Myocyte (in vitro differentiated cells): ENCODE data around the gene SLC9A8. TPM values are rescaled to one million over a fixed set of nuclear protein-coding genes. Genes with fewer than 3 reads are reported as not detected.

Experiments used
- DNase-seq: peaks from one replicate; pipeline ENCODE4 v3.0.0-alpha.2; 2012; ENCODE audit warnings: low read depth
- total RNA-seq: library from RNA; depleted of rRNA; stranded (reverse); fragments of >200 nt; gene quantifications from 2 replicates; pipeline ENCODE4 v1.2.3, GENCODE V29; 2014

The SLC9A8 gene
- total RNA-seq, 1 donor from 2014 or later: 9.1 TPM

DNA sequence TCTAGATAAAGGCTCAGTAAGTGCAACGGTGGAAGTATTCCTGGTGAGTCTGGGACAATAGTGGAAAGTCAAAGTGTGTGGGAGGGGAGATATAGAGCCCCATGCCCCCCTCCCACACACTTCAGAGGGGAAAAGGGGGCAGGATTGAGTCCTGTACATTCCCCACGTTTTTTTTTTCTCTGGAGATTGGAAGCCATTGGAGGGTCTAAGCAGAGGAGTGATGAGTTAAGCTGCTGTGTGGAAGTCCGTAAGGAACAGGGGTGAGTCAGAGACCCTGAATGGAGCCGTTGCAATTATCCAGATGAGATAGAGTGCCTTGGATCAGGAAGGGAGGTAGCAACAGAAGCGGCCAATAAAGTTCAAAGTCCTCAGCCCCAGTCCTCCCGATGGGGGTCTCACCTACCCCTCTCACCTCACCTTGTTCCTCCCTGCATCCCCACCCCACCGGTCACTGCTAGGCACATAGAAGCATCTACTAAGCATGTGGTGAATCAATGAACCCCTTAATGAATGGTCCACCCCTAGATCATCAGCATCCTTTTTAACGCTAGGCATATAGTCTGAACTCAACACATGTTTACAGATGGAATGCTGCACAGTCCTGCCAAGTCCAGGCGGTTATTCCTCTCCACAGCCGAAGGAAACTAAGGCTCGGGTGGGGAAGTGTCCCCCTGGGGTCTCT lies 662 bp upstream of the SLC9A8 start:
- no peak for DNase-seq

DNA sequence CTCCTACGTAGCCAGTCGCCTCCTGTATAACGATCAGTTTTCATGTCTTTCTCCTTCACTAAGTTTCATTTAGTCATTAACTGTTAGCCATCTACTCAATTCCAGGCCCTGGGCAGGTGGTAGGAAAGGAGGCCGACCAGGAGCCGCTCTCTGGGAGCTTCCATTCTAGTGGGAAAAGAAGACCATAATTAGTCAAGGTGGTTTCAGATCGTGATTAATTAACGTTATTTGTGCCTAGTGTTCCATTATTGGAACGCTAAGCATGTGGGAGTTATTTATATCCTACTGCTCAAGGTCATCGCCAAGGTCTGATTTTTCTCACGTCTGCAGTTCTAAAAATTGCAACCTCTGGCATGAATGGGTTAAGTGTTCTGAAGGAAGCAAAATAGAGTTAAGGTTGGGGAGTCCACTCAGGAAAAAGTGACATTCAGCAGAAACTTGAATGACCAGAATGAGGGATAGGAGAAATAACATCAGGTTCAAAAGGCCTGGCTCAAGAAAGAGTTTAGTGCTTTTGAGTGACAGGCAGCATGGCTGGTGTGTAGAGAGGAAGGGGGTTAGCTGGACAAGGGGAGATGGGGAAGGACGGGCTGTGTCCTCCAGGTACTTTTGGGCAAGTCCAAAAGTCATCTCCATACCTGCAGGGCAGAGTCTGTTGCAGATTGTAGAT lies 812 bp downstream of the SLC9A8 start:
- no peak for DNase-seq

DNA sequence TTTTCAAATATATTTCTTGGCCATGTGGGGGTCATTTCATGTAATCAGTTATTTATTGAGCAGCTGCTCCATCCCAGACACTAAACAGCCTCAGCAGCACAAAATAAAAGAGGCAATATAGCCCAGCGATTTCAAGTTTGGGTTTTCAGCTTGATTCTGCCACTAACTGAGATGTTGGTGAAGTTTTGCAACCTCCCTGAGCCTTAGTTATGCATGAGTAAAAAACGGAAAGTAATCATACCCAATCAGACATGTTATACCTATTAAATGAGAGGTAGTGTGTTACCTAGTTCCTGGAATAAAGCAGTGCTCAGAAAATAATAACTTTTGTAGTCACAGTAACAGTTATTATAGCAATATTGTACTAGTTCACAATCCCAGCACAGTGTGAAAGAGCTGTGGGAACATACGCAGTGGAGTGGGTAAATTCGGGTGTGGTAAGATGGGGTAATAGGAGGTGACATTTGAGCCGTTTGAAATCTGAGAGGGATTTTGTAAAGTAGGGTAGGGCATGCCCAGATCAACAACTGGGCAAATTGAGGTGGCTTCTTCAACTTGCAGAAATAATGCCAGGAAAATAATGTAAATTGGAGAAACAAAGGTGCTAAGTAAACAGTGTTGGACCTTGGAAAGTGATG lies 1.5 kb downstream of the SLC9A8 start:
- DNase-seq: peak; percentile 56

DNA sequence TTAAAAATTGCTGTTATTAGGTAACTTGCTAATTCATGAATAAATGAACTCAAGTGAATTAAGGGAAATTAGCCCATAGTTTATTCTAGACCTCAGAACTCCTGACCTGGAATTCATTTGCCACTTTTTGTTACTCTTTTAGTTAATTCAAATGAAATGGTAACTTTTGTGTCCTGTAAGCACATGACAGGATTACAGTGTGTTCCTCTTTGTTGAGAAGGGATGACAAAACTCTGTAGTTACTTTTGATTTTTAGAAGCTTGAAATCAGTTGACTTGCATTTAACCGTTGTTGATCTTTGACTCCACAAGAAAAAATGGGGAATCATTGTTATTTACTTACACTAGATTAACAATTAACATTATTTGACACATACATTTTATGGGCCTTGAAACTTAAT lies 6.2 kb downstream of the SLC9A8 start:
- no peak for DNase-seq

DNA sequence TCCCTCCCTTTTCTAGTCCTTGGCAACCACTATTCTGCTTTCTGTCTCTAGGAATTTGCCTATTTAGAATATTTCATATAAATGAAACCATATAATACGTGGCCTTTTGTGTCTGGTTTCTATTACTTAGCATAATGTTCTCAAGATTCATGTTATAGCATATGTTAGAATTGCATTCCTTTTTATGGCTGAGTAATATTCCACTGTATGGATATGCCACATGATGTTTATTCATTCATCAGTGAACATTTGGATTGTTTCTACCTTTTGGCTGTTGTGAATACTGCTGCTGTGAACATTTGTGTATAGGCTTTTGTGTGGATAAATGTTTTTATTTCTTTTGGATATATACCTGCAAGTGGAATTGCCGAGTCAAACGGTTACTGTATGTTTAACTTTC lies 7.1 kb downstream of the SLC9A8 start:
- no peak for DNase-seq

DNA sequence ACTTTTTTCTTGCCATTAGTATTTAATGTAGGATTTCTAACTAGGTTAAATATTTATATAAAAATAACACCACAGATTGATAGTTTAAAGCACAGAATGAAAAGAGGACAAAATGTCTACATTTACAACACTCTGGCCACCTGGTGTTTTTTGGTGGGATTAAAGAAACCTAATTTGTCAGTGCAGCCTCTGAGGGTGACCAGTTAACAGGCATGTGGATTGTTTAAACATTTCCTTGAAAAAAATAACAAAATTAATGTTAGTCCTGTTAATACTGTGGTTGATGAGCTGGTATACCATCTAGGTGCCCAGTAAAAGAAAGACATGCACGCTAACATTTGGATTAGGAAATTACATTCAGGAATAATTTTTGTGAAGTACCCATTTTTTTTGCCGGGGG lies 8.8 kb downstream of the SLC9A8 start:
- DNase-seq: peak; percentile 25

DNA sequence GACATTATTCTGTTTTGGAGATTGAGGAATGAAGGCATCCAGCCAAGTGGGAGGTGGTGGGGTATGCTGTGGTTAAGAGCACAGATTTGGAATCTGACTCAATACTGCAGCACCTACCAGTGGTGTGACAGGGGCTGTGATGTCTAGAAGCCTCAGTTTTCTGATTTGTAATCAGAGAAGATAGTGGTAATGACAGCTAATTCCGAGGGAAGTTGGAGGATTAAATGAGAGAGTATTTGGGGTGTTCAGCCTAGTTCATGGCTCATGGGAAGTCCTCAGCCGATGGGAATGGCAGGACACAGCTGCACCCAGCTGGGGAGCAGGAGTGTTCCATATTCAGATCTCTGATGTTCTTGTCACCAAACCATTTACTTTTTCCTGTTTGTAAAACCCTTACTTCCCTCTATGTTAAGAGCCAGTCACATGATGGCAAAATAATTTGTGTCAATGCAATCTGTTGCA lies 9.3 kb downstream of the SLC9A8 start:
- DNase-seq: peak; percentile 94

DNA sequence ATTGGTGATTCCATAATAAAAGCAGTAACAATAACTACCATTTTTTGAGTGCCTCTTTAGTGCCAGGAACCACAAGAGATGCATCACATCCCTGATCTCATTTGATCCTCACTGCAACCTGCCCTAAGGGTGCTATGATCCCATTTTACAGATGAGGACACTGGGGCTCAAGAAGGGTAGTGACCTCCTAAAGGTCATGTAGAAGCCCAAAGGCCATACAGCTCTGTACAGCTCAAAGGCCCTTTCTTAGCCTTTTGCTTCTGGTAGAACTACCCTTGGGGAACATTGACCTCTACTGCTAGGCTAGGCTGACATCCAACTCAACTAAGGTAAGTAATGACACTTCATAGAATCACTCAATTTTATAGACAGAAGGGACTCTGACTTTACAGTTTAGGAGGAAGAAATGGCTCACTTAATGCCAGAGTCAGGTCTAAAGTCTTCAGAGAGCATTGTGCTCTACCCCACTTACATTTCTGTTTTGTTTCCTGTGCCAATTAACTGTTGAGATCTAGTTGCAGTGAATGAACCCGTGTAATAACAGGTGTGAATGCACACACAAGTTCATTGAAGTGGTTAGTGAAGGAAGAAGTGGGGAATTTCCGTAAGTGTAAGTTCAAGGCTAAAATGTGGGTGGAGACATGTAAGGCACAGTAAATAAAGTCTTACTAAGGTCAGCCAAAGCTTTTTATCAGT lies 10.7 kb downstream of the SLC9A8 start:
- DNase-seq: no peak

DNA sequence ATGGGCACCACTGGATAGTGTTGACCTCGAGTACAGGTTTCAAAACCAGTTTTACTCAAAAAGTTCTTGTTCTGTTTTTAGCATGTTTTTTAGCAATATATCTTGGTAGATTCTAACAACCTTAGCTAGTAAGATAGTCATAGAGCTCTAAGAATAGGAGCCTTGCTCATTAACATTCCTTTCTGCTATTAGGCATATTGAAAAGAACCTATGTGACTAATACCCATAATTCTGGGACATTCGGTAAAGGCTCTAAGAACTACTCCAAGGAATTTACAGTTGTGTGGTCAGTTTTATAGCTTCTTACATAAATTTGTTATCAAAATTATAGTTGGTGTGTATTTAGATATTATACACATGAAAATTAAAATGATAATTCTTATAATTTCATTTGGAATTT lies 11.6 kb downstream of the SLC9A8 start:
- no peak for DNase-seq

DNA sequence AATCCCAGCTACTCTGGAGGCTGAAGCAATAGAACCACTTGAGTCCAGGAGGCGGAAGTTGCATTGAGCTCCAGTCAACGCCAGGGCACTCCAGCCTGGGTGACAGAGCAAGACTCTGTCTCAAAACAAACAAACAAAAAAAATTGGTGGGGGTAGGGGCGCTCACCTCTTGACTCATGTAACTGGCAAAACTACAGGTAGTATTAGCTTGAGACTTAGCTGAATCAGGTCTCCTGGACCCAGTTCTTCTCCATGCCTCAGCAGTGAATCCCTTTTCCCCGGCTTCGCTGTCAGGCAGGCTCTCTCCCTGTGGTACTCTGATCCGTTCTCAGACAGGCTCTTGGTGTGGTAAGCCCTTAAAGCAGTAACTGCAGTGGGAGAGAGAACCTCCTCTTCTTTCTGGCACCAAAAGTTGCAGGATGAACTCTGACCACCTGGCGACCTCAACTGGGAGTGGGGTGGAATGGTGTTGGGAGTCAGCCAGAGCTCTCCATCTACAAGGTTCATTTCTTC lies 12.9 kb downstream of the SLC9A8 start:
- peak; percentile 49 for DNase-seq

DNA sequence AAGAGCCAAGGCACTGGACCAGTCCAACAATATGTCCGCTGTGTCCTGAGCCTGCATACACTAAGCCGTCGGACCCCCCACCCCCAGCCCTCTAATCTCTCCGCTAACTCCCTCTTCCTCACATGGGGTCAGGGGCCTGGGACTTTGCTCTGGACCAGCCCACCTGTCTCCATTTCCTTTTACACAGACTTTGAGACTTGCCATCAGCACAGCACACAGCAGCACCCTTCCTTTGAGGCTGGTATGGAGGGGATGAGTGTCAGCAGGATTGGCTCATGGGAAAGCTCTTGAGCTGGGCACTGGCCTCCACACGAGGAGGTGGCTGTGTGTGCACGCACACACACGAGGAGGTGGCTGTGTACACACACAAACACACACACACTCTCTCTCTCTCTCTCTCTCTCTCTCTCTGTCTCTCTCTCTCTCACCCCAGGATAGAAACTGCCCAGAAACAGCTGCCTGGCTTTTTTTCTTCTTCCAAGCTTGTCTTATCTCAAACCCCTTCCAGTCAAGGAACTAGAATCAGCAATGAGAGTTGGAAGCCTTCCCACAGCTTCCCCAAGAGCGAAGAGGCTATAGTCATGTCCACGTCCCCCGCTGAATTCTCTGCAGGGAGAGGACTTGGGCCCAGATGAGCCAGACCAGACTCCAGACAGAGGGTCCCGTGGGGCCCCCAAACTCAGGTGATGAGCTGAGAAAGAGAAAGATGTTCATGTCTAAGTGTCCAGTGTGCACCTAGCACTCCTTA lies 18.6 kb downstream of the SLC9A8 start:
- no peak for DNase-seq

DNA sequence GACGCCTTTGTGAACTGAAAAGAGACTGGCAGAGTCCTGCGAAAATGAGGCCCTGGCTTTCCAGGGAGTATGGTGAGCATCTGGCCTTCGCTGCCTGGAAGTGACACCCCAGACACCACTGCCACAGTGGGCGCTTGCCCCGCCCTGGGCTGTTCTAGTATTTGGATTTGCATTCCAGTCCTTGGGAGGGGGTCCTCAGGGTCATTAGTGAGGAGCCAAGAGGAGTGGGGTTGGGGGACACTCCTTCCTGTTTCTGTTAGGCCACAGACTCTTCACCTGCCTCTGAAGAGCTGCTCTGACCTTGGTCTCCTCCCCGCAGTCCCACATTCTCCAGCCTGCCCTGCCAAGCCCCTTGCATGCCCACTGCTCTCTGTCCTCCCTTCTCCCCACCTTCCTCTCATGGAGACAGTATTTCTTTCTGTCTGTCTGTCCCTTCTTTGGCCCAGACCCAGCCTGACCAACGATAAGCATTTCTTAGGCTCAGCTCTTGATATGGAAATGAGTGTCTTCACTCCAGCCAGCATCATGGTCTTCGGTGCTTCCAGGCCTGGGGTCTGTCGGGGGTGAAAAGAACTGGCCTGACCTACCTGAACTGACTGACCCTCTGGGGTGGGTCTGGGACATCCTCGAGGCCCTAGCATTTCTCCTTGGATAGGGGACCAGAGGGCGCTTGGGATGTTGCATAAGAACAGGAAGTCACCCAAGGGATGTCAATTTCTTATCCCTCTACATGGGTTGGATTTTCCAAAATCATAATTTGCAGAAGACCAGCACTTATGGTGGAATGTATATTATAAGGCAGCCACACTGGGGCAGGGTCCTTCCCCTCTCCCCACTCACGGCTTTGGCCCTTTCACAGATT lies 19.4 kb downstream of the SLC9A8 start:
- no peak for DNase-seq

DNA sequence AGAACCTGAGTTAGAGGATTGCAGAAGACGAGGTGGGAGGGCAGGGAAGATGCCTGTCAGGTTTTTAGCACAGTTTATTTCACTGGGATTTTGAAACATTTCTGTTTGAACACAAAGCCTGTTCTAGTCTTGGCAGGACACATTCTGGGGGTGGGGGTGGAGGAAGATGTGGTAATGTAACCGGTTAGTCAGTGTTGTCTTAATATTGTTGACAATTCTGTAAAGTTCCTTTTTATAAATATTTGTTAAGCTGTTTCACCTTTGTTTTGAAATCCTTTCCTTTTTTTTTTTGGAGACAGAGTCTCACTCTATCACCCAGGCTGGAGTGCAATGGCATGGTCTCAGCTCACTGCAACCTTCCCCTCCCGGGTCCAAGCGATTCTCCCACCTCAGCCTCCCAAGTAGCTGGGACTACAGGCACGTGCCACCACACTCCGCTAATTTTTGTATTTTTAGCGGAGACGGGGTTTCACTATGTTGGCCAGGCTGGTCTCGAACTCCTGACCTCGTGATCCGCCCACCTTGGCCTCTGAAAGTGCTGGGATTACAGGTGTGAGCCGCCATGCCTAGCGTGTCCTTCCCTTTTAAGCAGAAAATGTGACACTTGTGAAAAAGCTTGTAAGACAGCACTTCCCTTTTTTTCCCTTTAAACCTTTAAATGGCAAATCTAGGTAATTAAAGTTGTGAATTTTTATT lies 20.2 kb downstream of the SLC9A8 start:
- no peak for DNase-seq

DNA sequence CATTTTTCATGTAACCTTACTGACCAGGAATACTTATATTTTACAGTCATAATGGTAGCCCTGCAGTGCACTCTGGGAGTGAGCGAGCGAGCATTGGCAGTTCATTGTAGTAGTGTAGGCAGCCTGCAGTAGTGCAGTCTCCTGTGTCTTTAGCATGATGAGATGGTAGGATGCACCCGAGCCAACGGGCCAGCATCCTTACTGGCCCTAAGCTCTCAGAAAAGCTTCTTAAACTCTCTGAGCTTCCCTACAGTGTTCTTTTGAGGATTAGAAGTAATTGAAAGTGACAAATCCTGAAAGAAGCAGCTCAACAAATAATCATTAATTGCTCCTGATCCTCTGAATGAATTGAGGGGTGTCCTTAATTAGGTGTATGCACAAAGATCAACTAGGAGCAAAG lies 20.9 kb downstream of the SLC9A8 start:
- DNase-seq: no peak

DNA sequence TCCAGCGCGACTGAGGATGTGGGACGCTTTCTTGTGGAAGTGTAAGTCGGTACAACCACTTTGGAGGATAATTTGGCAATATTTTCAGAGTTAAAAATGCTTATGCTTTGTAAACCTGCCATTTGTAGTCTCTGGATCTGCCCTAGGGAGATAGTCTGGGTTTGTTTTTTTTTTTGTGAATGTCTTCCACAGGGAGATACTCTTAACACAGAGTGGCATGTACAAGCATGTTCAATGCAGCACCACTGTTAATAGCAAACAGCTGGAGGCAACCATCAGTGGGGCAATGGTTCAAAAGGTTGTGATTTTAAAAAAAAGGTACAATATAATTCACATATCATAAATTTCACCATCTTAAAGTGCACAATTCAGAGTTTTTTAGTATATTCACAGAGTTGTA lies 22.4 kb downstream of the SLC9A8 start:
- no peak for DNase-seq

DNA sequence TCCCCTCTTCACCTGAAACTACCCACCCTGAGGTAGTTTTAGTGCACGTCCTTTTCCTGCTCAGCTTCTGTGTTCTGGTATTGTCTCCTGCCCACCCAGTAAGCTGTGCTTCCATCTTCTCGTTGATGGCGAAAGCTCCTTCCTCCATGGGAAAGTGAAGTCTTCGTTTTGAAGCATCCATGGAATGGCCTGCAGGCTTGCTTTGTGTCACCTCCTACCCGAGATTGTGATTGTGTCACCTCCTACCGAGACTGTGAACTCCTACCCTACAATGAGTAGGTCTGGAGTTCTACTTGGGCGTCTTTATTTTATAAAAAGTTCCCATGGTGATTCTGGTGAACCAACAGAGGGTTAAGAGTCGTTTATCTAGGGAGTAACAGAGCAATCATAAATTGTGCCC lies 25.9 kb downstream of the SLC9A8 start:
- DNase-seq: no peak

DNA sequence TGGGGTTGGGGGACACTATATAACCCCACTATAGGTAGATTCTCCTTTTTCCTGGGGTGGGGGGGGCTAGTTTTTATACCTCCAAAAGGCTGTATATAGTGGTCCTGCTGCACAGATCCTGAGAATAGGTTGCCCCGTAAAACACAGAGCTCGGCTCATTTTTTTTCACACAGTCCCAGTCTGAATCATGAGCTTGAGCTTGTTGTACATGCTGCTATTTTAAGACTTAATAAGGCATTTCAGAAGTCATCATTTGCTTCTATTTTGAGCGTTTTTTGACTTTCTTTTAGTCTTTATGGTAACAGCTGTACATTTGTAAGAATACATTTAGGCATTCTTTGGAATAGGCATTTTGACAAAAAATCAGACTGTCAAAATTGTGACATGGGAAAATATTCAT lies 30.5 kb downstream of the SLC9A8 start:
- peak; percentile 34 for DNase-seq

DNA sequence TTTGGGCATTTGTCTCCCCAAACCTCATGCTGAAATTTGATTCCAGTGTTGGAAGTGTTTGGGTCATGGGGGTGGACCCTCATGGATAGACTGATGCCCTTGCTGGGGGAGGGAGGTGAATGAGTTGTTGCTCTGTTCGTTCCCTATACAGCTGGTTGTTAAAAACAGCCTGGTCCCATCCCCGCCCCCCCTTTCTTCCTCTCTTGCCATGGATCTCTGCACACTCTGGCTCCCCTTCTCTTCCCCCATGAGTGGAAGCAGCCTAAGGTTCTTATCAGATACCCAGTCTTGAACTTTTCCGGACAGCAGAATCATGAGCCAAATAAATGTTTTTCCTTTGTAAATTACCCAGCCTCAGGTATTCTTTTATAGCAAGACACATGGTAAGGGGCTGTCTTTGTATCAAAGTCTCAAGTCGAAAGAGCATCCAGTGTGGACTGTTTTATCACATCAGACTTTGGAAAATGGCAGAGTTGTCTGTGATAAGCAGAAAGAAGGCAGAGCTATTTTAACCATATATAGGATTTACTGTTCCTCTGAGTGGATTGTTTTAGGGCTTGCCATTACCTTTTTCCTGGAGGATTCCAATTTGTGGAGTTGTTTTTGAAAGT lies 31.2 kb downstream of the SLC9A8 start:
- peak; percentile 46 for DNase-seq

DNA sequence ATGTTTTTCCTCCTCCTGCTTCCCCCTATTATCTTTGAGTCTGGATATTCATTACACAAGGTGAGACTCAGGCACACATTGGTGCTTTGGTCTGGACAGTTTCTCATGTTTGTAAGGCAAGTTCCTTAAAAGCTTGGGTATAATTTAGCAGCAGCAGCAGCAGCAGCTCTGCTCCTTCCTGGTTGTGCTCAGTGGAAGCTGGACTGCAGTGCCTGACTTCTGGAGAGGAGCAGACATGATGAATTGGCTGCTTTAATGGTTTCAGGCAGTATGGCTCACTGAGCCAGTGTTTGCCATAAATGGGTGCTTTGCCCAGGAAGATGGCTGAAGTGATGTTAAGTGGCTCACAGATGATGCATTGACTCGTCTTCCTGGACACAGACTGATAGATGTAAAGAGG lies 32.4 kb downstream of the SLC9A8 start:
- DNase-seq: no peak
